Stimulated activated CD8-positive, alpha-beta memory T cell treated with anti-CD3 and anti-CD28 coated beads, Interleukin-15, amount 100 ng/mL, for 48 hours (primary cell): ENCODE data around the gene TBC1D1.

Experiments used
- DNase-seq, 2 donors: peaks; one replicate each; pipeline ENCODE4 v3.0.0-alpha.2; 2020; ENCODE audit warnings: low read depth in 2 of 2

Gene TBC1D1

DNA sequence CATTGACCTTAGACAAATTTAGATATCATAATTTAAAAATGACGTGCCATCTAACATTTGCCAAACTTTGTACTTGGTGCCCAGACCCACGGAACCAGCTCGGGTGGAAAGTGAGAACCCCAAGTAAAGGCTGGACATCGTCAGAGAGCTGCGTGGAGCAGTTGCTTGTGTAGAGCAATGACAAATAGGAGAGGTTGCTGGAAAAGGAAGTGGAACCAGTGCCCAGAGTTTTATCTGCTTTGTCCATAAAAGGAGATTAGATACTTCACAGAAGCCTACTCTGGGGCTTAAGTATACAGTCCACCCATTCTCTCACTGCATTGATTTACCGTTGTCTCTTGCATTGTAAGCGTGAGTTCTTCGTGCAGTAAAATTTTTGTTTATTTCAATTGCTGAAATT is 5.4 kb upstream of the TBC1D1 start:
- no peak for DNase-seq

DNA sequence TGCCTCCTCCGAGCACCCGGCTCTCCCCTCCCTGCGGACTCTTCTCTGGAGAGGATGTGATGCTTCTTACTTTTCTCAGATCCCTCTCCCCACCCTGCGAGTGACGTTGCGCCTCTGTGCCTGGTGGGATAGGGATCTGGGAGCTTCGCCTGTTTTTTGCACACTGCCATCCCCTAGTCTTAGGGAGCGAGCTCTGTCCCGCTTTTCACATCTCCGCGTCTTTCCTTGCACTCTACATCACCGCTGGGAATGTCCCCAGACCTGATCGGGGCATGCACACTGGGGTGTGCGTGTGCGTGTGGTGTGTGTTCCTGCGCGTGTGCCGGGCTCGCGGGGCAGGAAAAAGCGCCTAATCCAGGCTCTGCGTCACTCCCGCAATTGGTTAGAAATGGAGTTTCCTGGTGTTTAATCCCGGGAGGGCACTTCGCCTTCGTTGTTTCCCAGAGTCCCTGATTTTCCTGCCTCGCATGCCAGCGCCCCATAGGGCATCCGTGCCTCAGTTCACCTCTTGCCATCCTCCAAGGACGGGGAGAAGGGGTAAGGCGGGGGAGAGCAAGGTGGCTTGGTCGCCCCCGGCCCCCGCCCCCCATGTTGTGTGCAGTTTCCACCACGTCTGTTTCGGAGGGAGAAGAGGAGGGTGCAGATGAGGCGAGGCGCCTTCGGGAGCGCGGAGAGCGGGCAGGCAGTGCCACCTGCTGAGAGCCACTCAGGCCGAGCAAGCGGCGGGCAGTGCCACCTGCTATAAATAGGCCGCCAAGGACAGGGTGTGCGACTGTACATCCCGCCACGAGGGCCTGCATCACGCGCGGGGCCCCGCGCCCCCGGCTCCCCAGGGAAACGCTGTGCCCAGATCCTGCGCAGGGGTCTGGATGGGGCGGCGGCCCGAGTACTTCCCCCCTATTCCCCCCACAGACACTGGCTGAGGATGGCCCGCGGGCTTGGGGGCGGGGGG is 759 bp upstream of the TBC1D1 start:
- DNase-seq, result peak in 1 of 2 donors; percentile 8

DNA sequence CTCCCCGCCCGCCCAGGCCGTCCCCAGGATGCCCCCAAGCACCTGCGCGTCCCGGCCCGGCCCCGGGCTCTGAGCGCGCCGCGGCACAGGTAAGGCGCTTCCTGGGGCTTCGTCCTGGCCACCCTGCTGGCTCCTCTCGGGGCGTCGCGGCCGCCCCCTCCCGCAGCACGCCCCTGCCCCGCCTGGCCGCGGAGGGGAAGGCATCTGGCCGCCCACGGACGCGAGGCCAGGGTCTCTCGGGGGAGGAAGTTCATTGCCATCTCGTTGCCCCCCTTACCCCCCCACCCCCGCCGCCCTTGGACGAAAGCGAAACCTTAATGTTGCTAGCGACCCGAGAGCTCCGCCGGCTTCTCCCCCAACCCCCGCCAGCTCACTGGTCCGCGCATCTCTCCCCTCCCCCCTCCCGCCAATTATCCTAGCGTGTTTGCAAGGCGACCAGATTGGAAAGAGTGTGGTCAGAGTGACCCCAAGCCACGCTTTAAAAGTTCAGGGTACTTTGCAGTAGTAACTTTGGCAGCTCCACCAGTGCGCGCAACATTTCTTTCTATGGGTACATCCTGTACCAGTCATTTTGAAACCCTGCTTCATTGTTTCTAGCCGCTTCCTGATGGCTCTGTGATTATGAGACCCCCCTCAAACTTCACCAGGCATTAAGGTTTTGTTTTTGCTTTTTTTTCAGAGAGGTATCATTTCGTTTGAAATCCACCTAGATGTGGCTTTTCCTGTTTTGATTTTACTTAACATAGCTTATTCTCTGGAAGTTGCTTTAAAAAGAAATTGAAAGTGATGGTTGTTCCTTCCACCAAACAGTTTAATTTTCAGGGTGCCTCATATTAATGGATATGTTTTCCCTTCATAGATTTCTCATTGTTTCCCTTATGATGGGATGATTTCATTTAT is 626 bp downstream of the TBC1D1 start:
- peak; percentile 32 to 49 for DNase-seq

DNA sequence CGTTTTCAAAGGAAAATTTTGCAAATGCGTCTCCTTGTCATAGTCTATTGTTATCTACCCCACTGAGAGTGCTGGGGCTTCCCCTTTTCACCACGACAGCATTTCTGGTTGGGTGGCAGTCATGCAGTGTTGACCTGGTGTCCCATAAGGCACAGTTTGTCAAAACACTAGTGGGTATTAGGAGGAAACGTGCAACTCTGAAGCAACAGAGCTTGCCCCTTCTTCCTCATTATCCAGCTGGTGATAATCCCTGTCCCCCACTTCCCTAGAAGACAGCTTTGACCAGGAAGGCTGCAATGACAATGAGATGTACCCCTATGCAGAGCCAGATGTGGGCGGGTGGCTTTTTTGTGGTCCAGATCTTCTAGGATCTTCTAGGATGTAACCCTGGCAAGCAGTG is 1.8 kb downstream of the TBC1D1 start:
- DNase-seq, result peak; percentile 43 to 50

DNA sequence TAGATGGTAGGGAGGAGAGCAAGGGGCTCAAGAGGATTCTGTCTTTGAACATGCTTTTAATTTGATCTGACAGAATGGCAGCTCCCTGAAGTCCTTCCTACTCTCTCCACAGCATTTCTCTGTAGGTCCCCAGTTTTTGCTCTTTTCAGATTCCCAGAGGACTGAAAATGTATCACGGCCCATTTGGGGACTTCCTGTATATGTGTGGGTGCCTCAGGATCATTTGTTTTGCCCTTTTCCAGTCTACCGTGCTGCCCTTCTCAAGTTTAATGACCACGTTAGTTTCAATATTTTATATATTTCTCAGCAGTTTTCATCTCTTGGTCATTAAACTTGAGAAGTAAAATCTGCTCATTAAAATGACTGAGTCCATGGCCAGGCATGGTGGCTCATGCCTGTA is 2.3 kb downstream of the TBC1D1 start:
- no peak for DNase-seq

DNA sequence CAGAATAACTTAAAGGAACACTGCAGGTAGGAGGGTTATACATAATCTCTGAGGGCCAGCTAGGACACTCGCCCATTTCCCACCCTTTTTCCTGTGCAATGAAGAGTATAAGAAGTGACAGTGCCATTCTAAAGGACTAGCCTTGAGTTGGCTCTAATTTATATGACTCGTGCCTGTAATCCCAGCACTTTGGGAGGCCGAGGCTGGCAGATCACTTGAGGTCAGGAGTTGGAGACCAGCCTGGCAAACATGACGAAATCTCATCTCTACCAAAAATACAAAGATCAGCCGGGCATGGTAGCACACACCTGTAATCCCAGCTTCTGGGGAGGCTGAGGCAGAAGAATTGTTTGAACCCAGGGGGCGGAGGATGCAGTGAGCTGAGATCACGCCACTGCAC is 4.4 kb downstream of the TBC1D1 start:
- no peak for DNase-seq

DNA sequence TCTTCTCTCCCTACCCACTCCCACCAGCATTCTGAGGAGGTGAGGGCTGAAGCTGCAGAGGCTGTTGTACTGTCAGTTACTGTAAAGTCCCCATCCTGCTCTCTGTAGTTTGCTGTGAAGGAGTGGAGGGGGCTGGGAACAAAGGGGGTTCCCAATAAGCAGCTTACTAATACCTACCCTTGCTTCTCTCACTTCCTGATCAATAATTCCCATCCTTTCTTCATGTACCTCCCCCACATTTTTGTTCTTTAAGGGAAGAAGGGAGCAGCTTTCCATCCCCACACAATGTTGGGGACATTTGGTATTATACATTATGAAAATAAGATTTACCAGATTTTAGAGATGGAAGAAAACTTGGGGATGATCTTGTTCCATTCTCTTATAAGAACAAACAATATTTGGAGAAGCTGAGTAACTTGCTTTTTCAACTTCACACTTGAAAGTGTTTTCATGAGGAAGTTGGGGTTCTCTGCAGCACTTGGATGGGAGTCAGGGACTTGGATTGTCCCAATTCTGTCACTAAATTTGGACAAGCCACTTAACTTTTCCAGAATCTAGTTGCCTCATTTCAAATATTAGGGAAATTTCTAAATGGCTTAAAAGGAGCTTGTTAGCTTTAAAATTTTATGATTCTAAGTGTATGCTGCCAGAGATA is 5.4 kb downstream of the TBC1D1 start:
- no peak for DNase-seq

DNA sequence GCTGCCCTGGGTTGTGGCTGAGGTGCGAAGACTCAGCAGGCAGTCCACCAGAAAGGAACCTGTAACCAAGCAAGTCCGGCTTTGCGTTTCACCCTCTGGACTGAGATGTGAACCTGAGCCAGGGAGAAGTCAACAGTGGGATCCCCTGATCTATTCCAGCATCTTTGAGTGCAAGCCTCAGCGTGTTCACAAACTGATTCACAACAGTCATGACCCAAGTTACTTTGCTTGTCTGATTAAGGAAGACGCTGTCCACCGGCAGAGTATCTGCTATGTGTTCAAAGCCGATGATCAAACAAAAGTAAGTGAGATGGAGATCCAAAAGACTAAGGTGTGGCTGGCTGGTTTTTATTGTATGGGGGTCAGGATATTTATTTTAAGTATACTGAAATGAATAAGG is 11.3 kb downstream of the TBC1D1 start:
- DNase-seq, result no peak

DNA sequence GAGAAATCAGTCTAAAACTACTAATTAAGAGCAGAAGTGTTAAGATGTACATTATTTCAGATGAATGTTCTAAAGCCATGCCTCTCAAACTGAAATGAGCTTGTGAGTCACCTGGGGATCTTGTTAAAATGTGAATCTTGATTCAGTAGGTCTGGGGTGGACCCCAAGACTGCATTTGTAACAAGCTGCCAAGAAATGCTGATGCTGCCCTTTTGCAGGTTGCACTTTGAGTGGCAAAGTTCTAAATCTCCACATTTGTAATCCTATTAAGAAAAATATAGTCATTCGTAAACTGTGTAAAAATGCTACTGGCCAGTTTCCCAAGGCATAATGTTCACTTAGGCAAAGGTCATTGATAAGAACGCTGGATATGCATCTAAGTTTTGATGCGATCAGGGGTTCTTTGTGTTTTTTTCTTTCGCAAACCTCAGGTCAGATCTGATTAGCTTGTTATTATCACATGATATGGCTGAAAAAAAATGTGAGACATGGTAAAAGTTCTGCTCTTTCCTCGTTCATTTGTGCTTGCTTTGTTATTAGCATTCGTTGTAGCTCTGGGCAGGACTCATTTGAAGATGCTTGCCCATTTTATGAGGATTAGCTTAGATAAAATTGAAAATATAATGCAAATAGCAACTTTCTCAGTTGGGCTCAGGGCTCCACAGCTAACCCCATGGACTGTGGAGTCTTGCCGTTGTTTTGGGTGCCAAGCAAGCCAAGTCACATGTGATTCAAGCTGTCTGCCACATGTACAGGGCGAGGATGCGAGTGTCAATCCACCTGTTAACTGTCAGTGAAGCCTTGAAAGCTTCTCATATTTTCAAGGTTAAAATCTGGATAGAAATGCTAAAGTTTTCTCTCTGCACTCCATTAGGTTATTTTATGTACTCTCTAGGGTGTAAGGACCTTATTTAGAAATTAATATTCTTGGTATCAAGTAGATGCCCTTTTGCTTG is 12.1 kb downstream of the TBC1D1 start:
- no peak for DNase-seq

DNA sequence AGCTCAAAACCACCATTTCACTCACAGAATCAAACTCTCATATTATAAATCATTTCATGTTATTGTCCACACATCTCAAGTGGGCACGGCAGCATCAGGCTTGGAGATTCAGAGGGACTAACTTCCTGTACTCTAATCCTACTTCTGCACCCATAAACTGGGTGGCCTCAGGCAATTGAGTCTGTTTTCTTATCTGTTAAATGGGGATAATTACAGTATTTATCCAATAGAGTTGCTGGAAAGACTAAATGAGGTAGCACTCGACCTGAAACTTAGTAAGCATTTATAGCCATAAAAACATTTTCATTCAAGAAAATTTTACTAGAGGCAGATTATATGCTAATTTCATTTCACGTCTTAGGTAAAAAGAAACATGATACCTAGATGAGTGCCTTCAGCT is 13.0 kb downstream of the TBC1D1 start:
- DNase-seq, result no peak

DNA sequence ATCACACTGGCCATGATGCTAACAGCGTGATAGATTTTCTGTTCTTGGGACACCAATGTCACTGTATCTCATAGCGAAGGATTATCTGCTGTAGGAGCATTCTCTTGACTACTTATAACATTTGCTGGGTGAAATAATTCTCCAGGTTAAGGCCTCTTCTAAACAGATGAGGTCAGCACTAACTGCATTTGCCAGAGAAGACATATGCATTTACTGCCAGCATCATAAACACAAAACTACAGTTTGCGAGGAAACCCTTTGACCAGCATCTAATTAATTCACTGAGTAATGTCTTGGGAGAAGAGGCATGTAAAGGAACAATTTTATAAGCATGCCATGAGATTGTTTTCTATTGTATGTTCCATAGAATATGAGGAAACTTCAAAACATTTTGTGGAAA is 13.9 kb downstream of the TBC1D1 start:
- DNase-seq, result no peak

DNA sequence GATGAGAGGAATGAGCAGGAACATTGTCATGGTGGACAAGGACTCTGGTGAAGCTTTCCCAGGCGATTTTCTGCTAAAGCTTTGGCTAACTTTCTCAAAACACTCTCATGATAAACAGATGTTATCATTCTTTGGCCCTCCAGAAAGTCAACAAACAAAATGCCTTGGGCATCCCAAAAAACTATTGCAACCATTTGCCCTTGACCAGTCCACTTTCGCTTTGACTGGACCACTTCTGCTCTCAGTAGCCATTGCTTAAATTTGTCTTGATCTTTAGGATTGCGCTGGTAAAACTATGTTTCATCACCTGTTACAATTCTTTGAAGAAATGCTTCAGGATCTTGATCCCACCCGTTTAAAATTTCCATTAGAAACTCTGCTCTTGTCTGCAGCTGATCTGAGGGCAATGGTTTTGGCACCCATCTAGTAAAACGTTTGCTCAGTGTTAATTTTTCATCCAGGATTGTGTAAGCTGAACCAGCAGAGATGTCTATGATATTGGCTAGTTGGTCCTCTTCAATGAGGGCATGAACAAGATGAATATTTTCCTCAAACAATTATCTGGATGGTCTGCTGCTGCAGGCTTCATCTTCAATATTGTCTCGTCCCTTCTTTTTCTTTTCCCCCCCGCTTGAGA is 14.8 kb downstream of the TBC1D1 start:
- DNase-seq, result no peak

DNA sequence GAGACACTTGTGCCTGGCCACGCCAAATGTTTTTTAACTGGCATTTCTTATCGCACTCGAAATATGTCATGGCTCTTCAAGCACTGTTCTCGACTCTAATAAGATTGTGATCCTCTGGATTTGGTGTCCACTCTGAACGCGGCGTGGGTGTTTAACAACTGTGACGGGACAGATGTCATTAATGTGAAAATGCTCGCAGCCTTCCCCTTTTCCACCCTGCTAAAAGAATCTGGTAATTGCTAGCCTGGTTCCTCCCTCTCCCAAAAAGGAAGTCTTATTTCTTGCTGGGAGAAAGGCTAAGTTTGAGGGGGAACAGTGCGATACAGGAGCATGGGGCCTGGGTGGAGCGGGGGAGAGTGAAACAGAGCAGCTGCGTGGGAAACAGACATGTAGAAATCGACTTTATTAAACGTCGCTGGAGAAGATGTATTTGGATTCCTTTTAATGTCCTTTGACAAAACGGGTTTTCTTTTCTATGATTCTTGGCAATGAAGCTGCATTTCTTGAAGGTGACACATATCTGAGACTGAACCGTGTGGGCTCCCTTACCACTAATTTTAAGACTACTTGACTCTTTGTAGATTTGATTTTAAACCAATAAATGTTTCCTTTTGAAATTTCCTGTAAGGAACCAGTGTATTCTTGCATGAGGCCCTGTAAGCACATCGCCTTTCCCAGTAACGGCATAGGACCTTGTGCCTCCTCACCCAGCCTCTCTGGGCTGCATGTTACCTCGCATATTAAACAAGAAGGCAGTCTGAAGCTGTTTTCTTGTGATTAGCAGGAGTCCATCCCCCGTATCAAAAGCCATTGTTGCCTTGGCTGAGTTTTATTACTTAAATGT is 17.8 kb downstream of the TBC1D1 start:
- DNase-seq, result no peak

DNA sequence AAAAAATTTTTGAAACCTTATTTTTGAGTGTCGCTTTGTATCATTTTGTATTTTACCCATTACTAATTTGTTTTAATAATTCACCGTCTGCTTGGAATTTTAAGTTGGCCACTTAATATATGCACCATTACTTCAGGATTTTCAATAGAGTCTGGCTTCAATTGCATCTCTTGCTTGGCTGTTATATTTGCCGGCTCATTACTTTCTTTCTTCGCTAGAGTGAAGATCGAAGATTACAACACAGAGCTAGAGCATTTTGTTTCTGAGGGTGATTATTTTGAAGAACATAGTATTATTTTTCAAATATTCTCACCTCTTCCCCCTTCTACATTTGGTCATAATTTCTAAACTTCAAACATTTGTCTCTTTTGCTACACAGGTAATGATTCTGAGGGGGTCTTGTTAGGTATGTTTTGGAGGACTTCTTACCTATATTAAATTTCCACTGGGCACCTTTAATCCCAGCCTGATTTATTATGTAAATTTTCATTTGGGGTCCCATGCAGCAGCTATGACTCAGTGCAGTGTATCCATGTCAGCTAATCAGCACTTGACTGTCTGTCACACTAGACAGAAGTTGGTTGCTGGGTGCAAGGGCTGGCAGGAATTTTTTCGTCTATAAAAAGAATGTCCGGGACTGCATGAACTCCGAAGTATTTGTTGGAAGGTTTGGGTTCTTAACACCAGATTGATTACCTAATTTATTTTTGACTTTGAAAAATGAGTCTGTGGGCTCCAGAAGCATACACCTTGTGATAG is 18.6 kb downstream of the TBC1D1 start:
- DNase-seq, result no peak

DNA sequence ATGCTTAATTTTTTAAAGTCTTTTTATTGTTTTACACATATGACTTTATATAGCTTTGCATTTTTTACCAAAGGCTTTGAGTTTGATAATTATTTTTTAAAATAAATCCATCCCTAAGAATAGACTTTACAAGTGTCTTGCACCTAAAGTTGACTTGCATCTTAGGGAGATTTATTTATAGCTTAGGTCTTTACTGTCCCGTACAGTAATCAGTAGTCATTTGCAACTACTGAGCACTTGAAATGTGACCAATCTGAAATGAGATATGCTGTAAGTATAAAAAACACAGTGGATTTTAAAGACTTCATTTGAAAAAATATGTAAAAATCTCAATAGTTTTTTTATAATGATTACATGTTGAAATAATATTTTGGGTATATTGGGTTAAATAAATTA is 19.2 kb downstream of the TBC1D1 start:
- DNase-seq, result no peak

DNA sequence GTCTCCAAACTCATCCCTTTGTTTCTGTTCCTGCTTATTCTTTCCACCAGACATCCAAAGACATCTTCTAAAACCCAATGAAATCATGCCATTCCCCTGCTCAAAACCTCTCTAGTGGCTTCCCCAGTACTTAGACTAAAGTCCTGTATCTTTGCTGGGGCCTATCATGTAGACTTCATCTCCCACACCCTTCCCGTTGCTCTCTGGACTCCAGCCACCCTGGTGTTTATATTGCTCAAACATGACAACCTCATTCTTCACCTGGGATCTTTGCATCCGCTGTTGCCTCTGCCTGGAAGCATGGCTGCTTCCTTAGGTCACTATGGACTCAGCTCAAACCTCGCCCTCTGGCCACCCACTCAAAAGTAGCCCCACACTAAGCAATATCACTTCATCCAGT is 23.7 kb downstream of the TBC1D1 start:
- no peak for DNase-seq

DNA sequence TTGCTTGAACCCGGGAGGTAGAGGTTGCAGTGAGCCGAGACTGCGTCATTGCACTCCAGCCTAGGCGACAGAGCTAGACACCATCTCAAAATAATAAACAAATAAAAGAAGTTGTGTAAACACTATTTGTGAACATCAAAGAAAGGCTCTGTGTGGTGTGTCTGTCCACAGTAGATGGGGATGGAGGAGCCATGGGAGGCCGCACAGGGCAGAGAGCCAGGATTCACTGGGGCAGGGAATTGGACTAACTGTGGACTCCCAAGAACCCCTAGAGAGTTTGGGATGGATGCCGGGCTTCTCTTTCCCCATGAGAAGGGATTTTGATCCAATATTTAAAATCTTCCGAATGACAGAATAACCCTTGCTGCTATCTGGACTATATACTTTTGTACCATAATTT is 26.5 kb downstream of the TBC1D1 start:
- DNase-seq, result no peak

DNA sequence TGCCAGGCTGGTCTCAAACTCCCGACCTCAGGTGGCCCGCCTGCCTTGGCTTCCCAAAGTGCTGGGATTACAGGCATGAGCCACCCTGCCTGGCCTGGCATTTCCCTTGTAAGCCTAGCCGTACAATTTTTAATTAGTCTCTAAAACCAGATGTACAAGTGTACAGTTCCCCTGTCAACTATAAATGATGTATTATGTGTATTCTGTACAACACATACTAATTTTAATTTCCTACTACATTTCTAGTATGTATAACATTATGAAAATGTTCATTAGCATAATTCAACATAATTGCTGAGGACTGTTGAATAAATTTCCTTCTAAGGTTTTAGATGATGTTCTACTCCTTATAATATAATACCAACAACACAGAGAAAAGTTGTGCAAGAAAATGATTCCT is 27.8 kb downstream of the TBC1D1 start:
- DNase-seq, result no peak

DNA sequence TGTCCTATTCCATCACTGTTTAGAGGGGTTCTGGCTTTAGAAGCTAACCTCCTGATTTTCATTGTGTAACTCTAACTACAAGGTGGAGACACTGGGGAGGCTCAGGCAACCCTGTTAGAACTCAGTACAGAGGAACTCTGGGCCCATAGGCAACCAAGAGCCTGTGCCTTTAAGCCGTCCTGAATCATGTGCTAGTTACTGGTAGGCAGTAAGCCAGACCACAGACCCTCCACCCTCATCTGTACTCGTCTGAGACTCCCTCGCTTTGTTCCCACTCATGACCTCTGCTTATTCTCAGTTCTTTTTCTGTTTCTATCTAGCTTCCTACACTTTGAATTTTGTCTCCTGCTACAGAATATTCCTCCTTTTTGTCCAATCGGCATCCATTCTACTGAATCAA is 31.4 kb downstream of the TBC1D1 start:
- no peak for DNase-seq
